GM21717 (cell line): ENCODE data around the gene ALDH1L2.
"Not testable (repeated sequence)": the region's sequence is repeated elsewhere in the genome, so short reads cannot be mapped to it uniquely, and the experiment has no call there.

Experiments used
- ATAC-seq: cut with Tn5 transposase; IDR thresholded peaks from one replicate; pipeline ENCODE4 v1.9.1; 2021; ENCODE audit warnings: mild to moderate bottlenecking, moderate library complexity; ENCODE audit not compliant: unreplicated experiment

Gene ALDH1L2

GRCh38 chr12:105084251-105085250 is at the start of gene ALDH1L2:
Gene ALDH1L2 (minus strand): TSS chr12:105084458. CDS start chr12:105084436, 22 bp downstream.
- ATAC-seq: peak; percentile 68

- no peak for ATAC-seq
These were observed 36.3 kb upstream of the ALDH1L2 start for GRCh38 chr12:105120551-105120950.

GRCh38 chr12:105116969-105117368 is 32.7 kb upstream of the ALDH1L2 start:
- no peak for ATAC-seq

- no peak for ATAC-seq
These were observed 28.8 kb upstream of the ALDH1L2 start for GRCh38 chr12:105113094-105113493.

GRCh38 chr12:105110851-105111250 is 26.6 kb upstream of the ALDH1L2 start:
- no peak for ATAC-seq

GRCh38 chr12:105109465-105110212 is 25.4 kb upstream of the ALDH1L2 start:
- no peak for ATAC-seq

GRCh38 chr12:105107494-105108371 is 23.5 kb upstream of the ALDH1L2 start, which contains the start of gene WASHC4:
Gene WASHC4 (plus strand): TSS chr12:105107731. CDS start chr12:105107801, 70 bp downstream.
- peak; percentile 90 for ATAC-seq

GRCh38 chr12:105107171-105107493 is 22.9 kb upstream of the ALDH1L2 start:
- ATAC-seq: peak; percentile 25

GRCh38 chr12:105106621-105107020 is 22.4 kb upstream of the ALDH1L2 start:
- ATAC-seq: no peak

- no peak for ATAC-seq
These were observed 20.5 kb upstream of the ALDH1L2 start for GRCh38 chr12:105104762-105105161.

- no peak for ATAC-seq
These were observed 18.4 kb upstream of the ALDH1L2 start for GRCh38 chr12:105102673-105103072.

- ATAC-seq: no peak
These were observed 16.7 kb upstream of the ALDH1L2 start for GRCh38 chr12:105100998-105101397.

- no peak for ATAC-seq
These were observed 16.1 kb upstream of the ALDH1L2 start for GRCh38 chr12:105100207-105100985.

- ATAC-seq: no peak
These were observed 15.1 kb upstream of the ALDH1L2 start for GRCh38 chr12:105099356-105099755.

GRCh38 chr12:105095338-105095737 is 11.1 kb upstream of the ALDH1L2 start:
- not testable (repeated sequence) for ATAC-seq

GRCh38 chr12:105092336-105092735 is 8.1 kb upstream of the ALDH1L2 start:
- ATAC-seq: no peak

GRCh38 chr12:105091476-105092206 is 7.4 kb upstream of the ALDH1L2 start:
- no peak for ATAC-seq

- no peak for ATAC-seq
These were observed 6.1 kb upstream of the ALDH1L2 start for GRCh38 chr12:105090361-105090760.

GRCh38 chr12:105089817-105090216 is 5.6 kb upstream of the ALDH1L2 start:
- ATAC-seq: no peak
